ENCODE data around the gene GSG1L.

Gene GSG1L

DNA sequence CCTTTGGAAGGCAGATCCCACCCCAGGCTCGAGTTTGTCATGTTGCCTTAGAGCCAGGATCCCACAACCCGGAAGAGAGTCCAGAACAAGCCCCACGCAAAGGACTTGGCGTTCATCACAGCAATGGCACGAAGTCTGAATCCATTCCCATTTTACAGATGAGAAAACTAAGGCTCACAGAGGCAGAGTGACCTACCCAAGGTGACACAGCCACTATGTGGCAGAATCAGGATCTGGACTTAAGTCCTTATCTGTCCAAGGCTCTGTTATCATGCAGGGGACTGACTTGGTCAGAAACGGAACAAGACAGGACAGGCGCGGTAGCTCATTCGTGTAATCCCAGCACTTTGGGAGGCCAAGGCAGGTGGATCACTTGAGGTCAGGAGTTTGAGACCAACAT, 86.5 kb downstream of the GSG1L start:
- H3K9ac ChIP-seq (ENCODE audit: low read length): no peak overlapping the region
- no peaks in the 10 kb centered on the region for H3F3A ChIP-seq (ENCODE audit: insufficient read depth)
- H3K27me3 ChIP-seq (ENCODE audit: low read length): no peaks in the 10 kb centered on the region
- H3K4me2 ChIP-seq (ENCODE audit: low read depth, low read length, poor library complexity, severe bottlenecking): no peak overlapping the region
- H2AFZ ChIP-seq (ENCODE audit: low read depth, low read length, severe bottlenecking): no peak overlapping the region
- TF ChIP-seq EZH2phosphoT487 (conservative IDR thresholded peaks at IDR 0.05; ENCODE audit: low read length): no peak
- TF ChIP-seq, protein P1, sequence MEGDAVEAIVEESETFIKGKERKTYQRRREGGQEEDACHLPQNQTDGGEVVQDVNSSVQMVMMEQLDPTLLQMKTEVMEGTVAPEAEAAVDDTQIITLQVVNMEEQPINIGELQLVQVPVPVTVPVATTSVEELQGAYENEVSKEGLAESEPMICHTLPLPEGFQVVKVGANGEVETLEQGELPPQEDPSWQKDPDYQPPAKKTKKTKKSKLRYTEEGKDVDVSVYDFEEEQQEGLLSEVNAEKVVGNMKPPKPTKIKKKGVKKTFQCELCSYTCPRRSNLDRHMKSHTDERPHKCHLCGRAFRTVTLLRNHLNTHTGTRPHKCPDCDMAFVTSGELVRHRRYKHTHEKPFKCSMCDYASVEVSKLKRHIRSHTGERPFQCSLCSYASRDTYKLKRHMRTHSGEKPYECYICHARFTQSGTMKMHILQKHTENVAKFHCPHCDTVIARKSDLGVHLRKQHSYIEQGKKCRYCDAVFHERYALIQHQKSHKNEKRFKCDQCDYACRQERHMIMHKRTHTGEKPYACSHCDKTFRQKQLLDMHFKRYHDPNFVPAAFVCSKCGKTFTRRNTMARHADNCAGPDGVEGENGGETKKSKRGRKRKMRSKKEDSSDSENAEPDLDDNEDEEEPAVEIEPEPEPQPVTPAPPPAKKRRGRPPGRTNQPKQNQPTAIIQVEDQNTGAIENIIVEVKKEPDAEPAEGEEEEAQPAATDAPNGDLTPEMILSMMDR (IDR thresholded peaks at IDR 0.05; ENCODE audit: insufficient read depth, low read length, poor library complexity, severe bottlenecking): no peak
- no peaks in the 10 kb centered on the region for H3K36me3 ChIP-seq (ENCODE audit: low read length)
- H3K9me3 ChIP-seq (ENCODE audit: insufficient read depth, low read length): no peaks in the 10 kb centered on the region
- no peaks in the 10 kb centered on the region for H3K9me2 ChIP-seq (replicated peaks; ENCODE audit: insufficient read depth, low read length)
- H3K27ac ChIP-seq (ENCODE audit: low read depth, low read length): no peak overlapping the region
- no peaks in the 10 kb centered on the region for H4K20me1 ChIP-seq (ENCODE audit: low read depth, low read length)
- H3K79me2 ChIP-seq (ENCODE audit: insufficient read depth, low read length): no peaks in the 10 kb centered on the region
- no peak overlapping the region for H3K4me3 ChIP-seq (ENCODE audit: insufficient read depth, low read length, poor library complexity, severe bottlenecking)

DNA sequence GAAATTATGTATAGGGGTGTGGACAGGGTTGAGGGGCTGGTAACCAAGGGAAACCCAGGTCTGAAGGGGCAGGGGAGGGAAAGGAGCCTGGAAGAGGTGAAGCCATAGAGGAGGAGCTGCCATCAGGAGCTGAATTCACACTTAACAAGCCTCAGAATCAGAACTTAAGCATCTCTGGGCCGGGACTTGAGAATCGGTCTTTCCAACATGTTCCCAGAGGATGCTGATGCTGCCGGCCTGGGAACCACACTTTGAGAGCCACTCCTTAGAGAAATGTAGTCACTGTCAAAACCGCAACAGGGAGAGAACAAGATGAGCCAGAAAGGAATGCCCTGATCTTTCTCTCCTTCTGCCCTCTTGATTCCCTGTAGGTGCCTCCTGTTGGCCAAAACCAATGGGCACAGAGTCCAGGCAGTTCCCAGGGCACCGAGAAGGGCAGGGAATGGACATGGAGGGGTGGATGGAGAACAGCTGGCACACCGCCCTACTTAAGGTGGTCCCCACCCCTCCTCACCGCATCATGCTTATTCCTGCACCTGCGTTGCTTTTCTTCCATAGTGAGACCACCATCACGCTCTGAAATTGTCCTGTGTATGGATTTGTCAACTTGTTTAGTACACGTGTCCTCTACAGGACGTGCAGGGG, 88.5 kb downstream of the GSG1L start:
- Histone ChIP-seq H3K79me2 (ENCODE audit: insufficient read depth, low read length) (no peaks in the 10 kb centered on the region), H3K4me3 (ENCODE audit: insufficient read depth, low read length, poor library complexity, severe bottlenecking) (no peak overlapping the region), H4K20me1 (ENCODE audit: low read depth, low read length) (no peaks in the 10 kb centered on the region), H3K4me2 (ENCODE audit: low read depth, low read length, poor library complexity, severe bottlenecking) (no peak overlapping the region), H3F3A (ENCODE audit: insufficient read depth) (no peaks in the 10 kb centered on the region), H3K27ac (ENCODE audit: low read depth, low read length) (no peak overlapping the region), H3K27me3 (ENCODE audit: low read length) (no peaks in the 10 kb centered on the region), H3K9ac (ENCODE audit: low read length) (no peak overlapping the region), H3K36me3 (ENCODE audit: low read length) (no peaks in the 10 kb centered on the region), H3K9me3 (ENCODE audit: insufficient read depth, low read length) (no peaks in the 10 kb centered on the region), H3K9me2 (replicated peaks; ENCODE audit: insufficient read depth, low read length) (no peaks in the 10 kb centered on the region), H2AFZ (ENCODE audit: low read depth, low read length, severe bottlenecking) (no peak overlapping the region)
- TF ChIP-seq EZH2phosphoT487 (conservative IDR thresholded peaks at IDR 0.05; ENCODE audit: low read length): no peak
- TF ChIP-seq, protein P1 (IDR thresholded peaks at IDR 0.05; ENCODE audit: insufficient read depth, low read length, poor library complexity, severe bottlenecking): no peak

DNA sequence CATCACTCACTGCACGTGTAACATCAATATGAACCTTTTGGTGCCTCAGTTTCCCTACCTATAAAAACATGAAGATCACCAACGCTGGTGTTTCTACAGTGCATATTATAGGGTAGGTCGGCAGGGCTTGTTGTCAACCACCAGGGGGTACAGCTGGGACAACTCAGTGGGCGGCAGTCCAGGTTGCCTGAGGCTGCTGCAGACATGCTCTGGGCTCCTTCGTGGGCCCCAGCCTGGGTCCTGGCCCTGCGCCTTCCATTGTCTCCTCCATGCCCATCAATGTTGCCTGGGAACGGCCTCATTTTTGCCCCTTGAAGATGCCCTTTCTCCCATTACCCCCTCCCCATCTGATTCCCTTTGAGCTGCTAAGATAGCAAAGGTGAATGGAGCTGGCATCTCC, 89.8 kb downstream of the GSG1L start:
- H3K4me3 ChIP-seq (ENCODE audit: insufficient read depth, low read length, poor library complexity, severe bottlenecking): no peak overlapping the region

More for the DNA sequence above, 89.8 kb downstream of the GSG1L start:
- Histone ChIP-seq H3K4me2 (ENCODE audit: low read depth, low read length, poor library complexity, severe bottlenecking) (no peak overlapping the region), H2AFZ (ENCODE audit: low read depth, low read length, severe bottlenecking) (no peak overlapping the region), H3K9ac (ENCODE audit: low read length) (no peak overlapping the region), H3K9me2 (replicated peaks; ENCODE audit: insufficient read depth, low read length) (no peaks in the 10 kb centered on the region), H3K36me3 (ENCODE audit: low read length) (no peaks in the 10 kb centered on the region), H3K9me3 (ENCODE audit: insufficient read depth, low read length) (no peaks in the 10 kb centered on the region), H3F3A (ENCODE audit: insufficient read depth) (no peaks in the 10 kb centered on the region), H4K20me1 (ENCODE audit: low read depth, low read length) (no peaks in the 10 kb centered on the region), H3K27ac (ENCODE audit: low read depth, low read length) (no peak overlapping the region), H3K79me2 (ENCODE audit: insufficient read depth, low read length) (no peaks in the 10 kb centered on the region), H3K27me3 (ENCODE audit: low read length) (no peaks in the 10 kb centered on the region)
- TF ChIP-seq, protein P1 (IDR thresholded peaks at IDR 0.05; ENCODE audit: insufficient read depth, low read length, poor library complexity, severe bottlenecking): no peak
- no peak for TF ChIP-seq EZH2phosphoT487 (conservative IDR thresholded peaks at IDR 0.05; ENCODE audit: low read length)
